SU-DHL-6 (cell line): ENCODE results near the gene CDK2.

ENCODE experiments used
- H2AFZ ChIP-seq: fragments of 200-600 bp; sonication (generic); 2 replicates; pipeline ENCODE4 v1.6.1; 2014; ENCODE audit warnings: low read depth, mild to moderate bottlenecking, moderate library complexity, mixed read lengths, antibody characterized with exemption, low read length; ENCODE audit not compliant: severe bottlenecking
- H3F3A ChIP-seq: fragments of 200-600 bp; shearing (Covaris generic); 2 replicates; pipeline ENCODE4 v1.6.0; 2016; ENCODE audit warnings: antibody characterized with exemption, mild to moderate bottlenecking; ENCODE audit not compliant: insufficient read depth
- H3K27ac ChIP-seq: fragments of 200-600 bp; sonication (generic); 2 replicates; pipeline ENCODE4 v1.5.1; 2016; ENCODE audit warnings: low read depth, mild to moderate bottlenecking, low read length, moderate library complexity, mixed read lengths
- H3K27me3 ChIP-seq: fragments of 200-600 bp; sonication (generic), shearing (Covaris generic); 2 replicates; pipeline ENCODE4 v1.6.0; 2014; ENCODE audit warnings: mild to moderate bottlenecking, low read length
- H3K36me3 ChIP-seq: fragments of 200-600 bp; sonication (generic); 2 replicates; pipeline ENCODE4 v1.6.1; 2014; ENCODE audit warnings: mild to moderate bottlenecking, low read length, mixed read lengths
- H3K4me2 ChIP-seq: fragments of 300-600, 200-600 bp; shearing (Covaris generic), sonication (generic); 2 replicates; pipeline ENCODE4 v1.6.0; 2014; ENCODE audit warnings: low read length, low read depth, mild to moderate bottlenecking; ENCODE audit not compliant: poor library complexity, severe bottlenecking
- H3K4me3 ChIP-seq: fragments of 200-600 bp; sonication (generic); 2 replicates; pipeline ENCODE4 v1.5.1; 2014; ENCODE audit warnings: antibody characterized with exemption, low read length, mild to moderate bottlenecking, mixed read lengths; ENCODE audit not compliant: insufficient read depth, poor library complexity, severe bottlenecking
- H3K79me2 ChIP-seq: fragments of 200-600 bp; sonication (generic); 2 replicates; pipeline ENCODE4 v1.6.1; 2014; ENCODE audit warnings: mild to moderate bottlenecking, low read length, moderate library complexity; ENCODE audit not compliant: insufficient read depth
- H3K9ac ChIP-seq: fragments of 200-600 bp; sonication (generic); 2 replicates; pipeline ENCODE4 v1.7.0; 2014; ENCODE audit warnings: mild to moderate bottlenecking, low read length
- H3K9me2 ChIP-seq: fragments of 200-600 bp; sonication (generic); replicated peaks from 2 replicates; pipeline ENCODE4 v1.6.1; 2014; ENCODE audit warnings: low read length; ENCODE audit not compliant: insufficient read depth
- H3K9me3 ChIP-seq: fragments of 200-600 bp; sonication (generic); 2 replicates; pipeline ENCODE4 v1.6.1; 2014; ENCODE audit warnings: low read length, mixed read lengths; ENCODE audit not compliant: insufficient read depth
- H4K20me1 ChIP-seq: fragments of 200-600 bp; sonication (generic); 2 replicates; pipeline ENCODE4 v1.6.1; 2014; ENCODE audit warnings: low read depth, mild to moderate bottlenecking, antibody characterized with exemption, low read length, moderate library complexity, mixed read lengths
- EZH2phosphoT487 ChIP-seq: fragments of 200-600 bp; sonication (generic), shearing (Covaris generic); conservative IDR thresholded peaks from 2 replicates; pipeline ENCODE4 v1.6.1; 2018; ENCODE audit warnings: mild to moderate bottlenecking, antibody characterized with exemption, low read length, moderate library complexity, mixed read lengths
- TF ChIP-seq, protein P1 (sequence below): fragments of 200-600 bp; sonication (generic); IDR thresholded peaks from one replicate; pipeline ENCODE4 v1.5.1; 2017; ENCODE audit warnings: antibody characterized with exemption, mild to moderate bottlenecking, low read length, moderate library complexity; ENCODE audit not compliant: insufficient read depth, poor library complexity, severe bottlenecking

CDK2 gene

GRCh38 chr12:55969356-55969755 lies 2.7 kb downstream of the CDK2 start:
- TF ChIP-seq, protein P1, sequence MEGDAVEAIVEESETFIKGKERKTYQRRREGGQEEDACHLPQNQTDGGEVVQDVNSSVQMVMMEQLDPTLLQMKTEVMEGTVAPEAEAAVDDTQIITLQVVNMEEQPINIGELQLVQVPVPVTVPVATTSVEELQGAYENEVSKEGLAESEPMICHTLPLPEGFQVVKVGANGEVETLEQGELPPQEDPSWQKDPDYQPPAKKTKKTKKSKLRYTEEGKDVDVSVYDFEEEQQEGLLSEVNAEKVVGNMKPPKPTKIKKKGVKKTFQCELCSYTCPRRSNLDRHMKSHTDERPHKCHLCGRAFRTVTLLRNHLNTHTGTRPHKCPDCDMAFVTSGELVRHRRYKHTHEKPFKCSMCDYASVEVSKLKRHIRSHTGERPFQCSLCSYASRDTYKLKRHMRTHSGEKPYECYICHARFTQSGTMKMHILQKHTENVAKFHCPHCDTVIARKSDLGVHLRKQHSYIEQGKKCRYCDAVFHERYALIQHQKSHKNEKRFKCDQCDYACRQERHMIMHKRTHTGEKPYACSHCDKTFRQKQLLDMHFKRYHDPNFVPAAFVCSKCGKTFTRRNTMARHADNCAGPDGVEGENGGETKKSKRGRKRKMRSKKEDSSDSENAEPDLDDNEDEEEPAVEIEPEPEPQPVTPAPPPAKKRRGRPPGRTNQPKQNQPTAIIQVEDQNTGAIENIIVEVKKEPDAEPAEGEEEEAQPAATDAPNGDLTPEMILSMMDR, result no peak
- TF ChIP-seq EZH2phosphoT487, result no peak
- no peak overlapping the region for H3K27ac ChIP-seq
- H3K9me2 ChIP-seq, result no peaks in the 10 kb centered on the region
- peaks cover 13% of the 10 kb centered on the region; the same call in 1 of the 2 replicates for H3F3A ChIP-seq
- no peaks in the 10 kb centered on the region for H3K9me3 ChIP-seq
- H3K4me2 ChIP-seq, result no peak overlapping the region
- H3K79me2 ChIP-seq, result peaks cover 23% of the 10 kb centered on the region
- peaks cover 10% of the 10 kb centered on the region; the same call in 1 of the 2 replicates for H3K36me3 ChIP-seq
- no peak overlapping the region for H3K9ac ChIP-seq
- no peak overlapping the region for H3K4me3 ChIP-seq
- no peaks in the 10 kb centered on the region for H3K27me3 ChIP-seq
- no peak overlapping the region for H2AFZ ChIP-seq
- H4K20me1 ChIP-seq, result no peaks in the 10 kb centered on the region

DNA sequence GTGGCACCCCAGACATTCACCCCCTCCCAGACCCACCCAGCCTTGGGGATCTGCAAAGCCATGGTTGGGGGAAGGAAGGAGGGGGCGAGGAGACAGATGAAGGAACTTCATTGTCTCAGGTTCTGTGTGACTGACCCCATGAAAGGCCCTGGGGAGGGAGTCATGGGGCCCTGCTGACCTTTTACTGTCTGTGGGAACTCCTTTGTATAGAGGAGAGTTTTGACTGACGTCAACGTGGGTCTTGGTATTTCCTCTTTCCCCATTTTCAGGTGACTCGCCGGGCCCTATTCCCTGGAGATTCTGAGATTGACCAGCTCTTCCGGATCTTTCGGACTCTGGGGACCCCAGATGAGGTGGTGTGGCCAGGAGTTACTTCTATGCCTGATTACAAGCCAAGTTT lies 4.1 kb downstream of the CDK2 start:
- Histone ChIP-seq H3K79me2 (peaks cover 36% of the 10 kb centered on the region), H4K20me1 (no peaks in the 10 kb centered on the region), H3K27me3 (no peaks in the 10 kb centered on the region), H3K9ac (no peak overlapping the region), H2AFZ (no peak overlapping the region), H3K27ac (no peak overlapping the region), H3K36me3 (peaks cover 10% of the 10 kb centered on the region; the same call in 1 of the 2 replicates), H3K4me2 (no peak overlapping the region), H3F3A (peaks cover 13% of the 10 kb centered on the region; the same call in 1 of the 2 replicates), H3K4me3 (no peak overlapping the region), H3K9me3 (no peaks in the 10 kb centered on the region), H3K9me2 (no peaks in the 10 kb centered on the region)
- TF ChIP-seq, protein P1, result no peak
- TF ChIP-seq EZH2phosphoT487, result no peak

GRCh38 chr12:55972042-55972441 lies 5.4 kb downstream of the CDK2 start:
- peak overlapping the region; percentile 46; the same call in 1 of the 2 replicates for H3K27ac ChIP-seq
- H3K9me3 ChIP-seq, result no peaks in the 10 kb centered on the region
- H3K36me3 ChIP-seq, result peaks cover 10% of the 10 kb centered on the region; the same call in 1 of the 2 replicates
- no peaks in the 10 kb centered on the region for H3K27me3 ChIP-seq
- no peaks in the 10 kb centered on the region for H4K20me1 ChIP-seq
- H3K9ac ChIP-seq, result no peak overlapping the region
- TF ChIP-seq EZH2phosphoT487, result no peak
- TF ChIP-seq, protein P1, result no peak
- peaks cover 13% of the 10 kb centered on the region; the same call in 1 of the 2 replicates for H3F3A ChIP-seq
- no peaks in the 10 kb centered on the region for H3K9me2 ChIP-seq
- peak overlapping the region; percentile 63 for H3K4me2 ChIP-seq
- peak overlapping the region; percentile 70 for H3K4me3 ChIP-seq
- no peak overlapping the region for H2AFZ ChIP-seq
- H3K79me2 ChIP-seq, result peaks cover 45% of the 10 kb centered on the region
